Nephron progenitor cell (in vitro differentiated cells): Measurements from ENCODE around the gene ACKR3.

Experiments
- DNase-seq: peaks from one replicate; pipeline ENCODE4 v3.0.0; 2021
- H3K27ac Mint-ChIP-seq: 2 replicates; pipeline ENCODE4 v1.8.0; 2021; ENCODE audit warnings: mild to moderate bottlenecking, moderate library complexity, mixed read lengths
- H3K27me3 Mint-ChIP-seq: 2 replicates; pipeline ENCODE4 v1.8.0; 2021; ENCODE audit warnings: mild to moderate bottlenecking, low read depth, mixed read lengths; ENCODE audit not compliant: poor library complexity
- H3K36me3 Mint-ChIP-seq: 2 replicates; pipeline ENCODE4 v1.8.0; 2021; ENCODE audit warnings: low read depth, mixed read lengths
- H3K4me1 Mint-ChIP-seq: 2 replicates; pipeline ENCODE4 v1.8.0; 2021; ENCODE audit warnings: mixed read lengths
- H3K4me3 Mint-ChIP-seq: 2 replicates; pipeline ENCODE4 v1.8.0; 2021; ENCODE audit warnings: mild to moderate bottlenecking, moderate library complexity, mixed read lengths
- H3K9me3 Mint-ChIP-seq: 2 replicates; pipeline ENCODE4 v1.8.0; 2021; ENCODE audit warnings: mild to moderate bottlenecking, moderate library complexity, mixed read lengths
- CTCF ChIP-seq: fragments of 200-600 bp; sonication (generic); IDR thresholded peaks from 2 replicates; pipeline ENCODE4 v1.5.0; 2021; ENCODE audit warnings: antibody characterized with exemption

The ACKR3 gene

DNA sequence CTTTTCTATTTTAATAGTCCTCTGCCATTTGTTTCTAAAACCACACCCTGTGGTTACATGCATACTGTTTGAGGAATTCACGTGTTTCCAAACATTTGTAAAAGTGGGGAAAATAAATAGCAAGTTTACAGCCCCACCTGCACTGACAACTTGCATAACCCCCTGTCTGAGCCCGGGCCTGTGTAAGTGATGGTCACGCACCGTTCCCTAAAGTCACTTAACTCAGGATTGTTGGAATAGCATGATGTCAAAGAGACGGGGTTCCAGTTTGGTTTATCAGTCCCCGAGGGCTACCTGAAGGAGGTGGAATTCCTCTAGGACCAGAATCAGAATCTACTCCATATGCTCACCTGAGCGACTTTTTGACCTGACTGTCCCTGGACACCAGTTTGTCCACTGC is 30.5 kb downstream of the ACKR3 start:
- Mint-ChIP-seq H3K4me3 (no peak overlapping the region), H3K4me1 (peaks cover 40% of the 10 kb centered on the region)

DNA sequence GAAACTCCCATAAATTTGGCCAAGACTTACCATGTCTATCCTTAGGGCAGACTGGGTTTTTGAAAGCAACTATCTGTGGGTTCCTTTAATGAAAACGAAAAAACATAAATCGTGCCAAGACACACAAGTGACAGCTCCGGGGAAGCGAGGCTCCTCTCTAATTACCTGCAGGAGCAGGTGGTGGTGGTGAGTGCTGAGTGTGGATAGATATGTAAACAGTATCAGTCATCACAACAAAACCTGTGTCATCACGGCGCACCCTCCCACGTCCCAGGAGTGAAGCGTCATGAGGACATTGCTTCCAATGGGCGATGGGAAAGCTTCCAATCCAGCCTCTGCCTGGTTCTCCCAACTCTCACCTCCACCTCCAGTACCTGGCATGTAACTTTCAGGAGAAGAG is 31.3 kb downstream of the ACKR3 start:
- Mint-ChIP-seq H3K9me3 (no peaks in the 10 kb centered on the region), H3K36me3 (no peaks in the 10 kb centered on the region), H3K27ac (no peak overlapping the region), H3K4me1 (peaks cover 45% of the 10 kb centered on the region), H3K4me3 (no peak overlapping the region), H3K27me3 (peaks cover 19% of the 10 kb centered on the region)
- DNase-seq = no peak
- TF ChIP-seq CTCF = no peak

More for the DNA sequence above, 30.5 kb downstream of the ACKR3 start:
- Mint-ChIP-seq H3K27ac (no peak overlapping the region), H3K36me3 (no peaks in the 10 kb centered on the region), H3K9me3 (no peaks in the 10 kb centered on the region), H3K27me3 (peaks cover 19% of the 10 kb centered on the region)
- TF ChIP-seq CTCF = no peak
- DNase-seq = no peak

GRCh38 chr2:236601316-236602202 is 31.9 kb downstream of the ACKR3 start:
- H3K4me1 Mint-ChIP-seq = peaks cover 50% of the 10 kb centered on the region
- peaks cover 19% of the 10 kb centered on the region for H3K27me3 Mint-ChIP-seq
- H3K4me3 Mint-ChIP-seq = no peak overlapping the region
- TF ChIP-seq CTCF = no peak
- DNase-seq = no peak
- no peaks in the 10 kb centered on the region for H3K36me3 Mint-ChIP-seq
- H3K27ac Mint-ChIP-seq = no peak overlapping the region
- no peaks in the 10 kb centered on the region for H3K9me3 Mint-ChIP-seq

- H3K4me1 Mint-ChIP-seq = peaks cover 57% of the 10 kb centered on the region
- no peak for TF ChIP-seq CTCF
- no peaks in the 10 kb centered on the region for H3K9me3 Mint-ChIP-seq
- H3K4me3 Mint-ChIP-seq = no peak overlapping the region
- no peaks in the 10 kb centered on the region for H3K36me3 Mint-ChIP-seq
- H3K27me3 Mint-ChIP-seq = peaks cover 20% of the 10 kb centered on the region
- H3K27ac Mint-ChIP-seq = no peak overlapping the region
- DNase-seq = no peak
Measured at GRCh38 chr2:236602678-236603077, 33.1 kb downstream of the ACKR3 start.

GRCh38 chr2:236603361-236604015 is 33.9 kb downstream of the ACKR3 start:
- DNase-seq = no peak
- Mint-ChIP-seq H3K27ac (no peak overlapping the region), H3K27me3 (peaks cover 20% of the 10 kb centered on the region), H3K4me3 (no peak overlapping the region), H3K36me3 (no peaks in the 10 kb centered on the region), H3K9me3 (no peaks in the 10 kb centered on the region), H3K4me1 (peaks cover 58% of the 10 kb centered on the region)
- no peak for TF ChIP-seq CTCF
